ENCODE results near the gene AMN1.

DNA sequence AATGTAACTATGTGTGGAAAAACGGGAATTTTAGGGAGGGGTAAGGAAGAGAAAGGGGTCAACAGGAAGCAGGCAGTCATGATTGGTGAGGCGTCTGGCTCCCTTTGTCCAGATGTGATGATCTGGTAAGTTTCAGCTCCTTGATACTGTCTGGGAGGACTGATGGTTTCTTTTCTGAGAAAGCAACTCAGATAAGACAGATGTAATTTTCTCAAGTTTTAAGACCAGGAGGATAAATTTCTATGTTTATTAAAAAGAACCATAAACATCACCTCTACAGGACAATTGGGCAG lies 21.9 kb upstream of the AMN1 start:
- TF ChIP-seq POLR2AphosphoS5 (IDR thresholded peaks at IDR 0.05; ENCODE audit: low read depth, low read length) (no peak), TAF1 (IDR thresholded peaks at IDR 0.05; ENCODE audit: borderline replicate concordance, low read depth, low read length) (no peak)

All from GM12892 (cell line).